HG03558 (cell line): ENCODE results near the gene POFUT2.

Experiments used
- ATAC-seq: cut with Tn5 transposase; IDR thresholded peaks from one replicate; pipeline ENCODE4 v1.9.1; 2021; ENCODE audit warnings: moderate number of reproducible peaks; ENCODE audit not compliant: unreplicated experiment; ENCODE audit errors: extremely low read depth

The POFUT2 gene

GRCh38 chr21:45299864-45300785 is 12.4 kb upstream of the POFUT2 start:
- no peak for ATAC-seq

- ATAC-seq: no peak
Observed at GRCh38 chr21:45299026-45299863, 11.6 kb upstream of the POFUT2 start.

- ATAC-seq: no peak
Observed at GRCh38 chr21:45297869-45298268, 10.2 kb upstream of the POFUT2 start.

- no peak for ATAC-seq
Observed at GRCh38 chr21:45297329-45297728, 9.6 kb upstream of the POFUT2 start.

- no peak for ATAC-seq
Observed at GRCh38 chr21:45296638-45297037, 8.9 kb upstream of the POFUT2 start.

GRCh38 chr21:45295576-45296365 is 8.1 kb upstream of the POFUT2 start:
- ATAC-seq: no peak

GRCh38 chr21:45294509-45295291 is 7.0 kb upstream of the POFUT2 start:
- no peak for ATAC-seq

GRCh38 chr21:45293726-45294401 is 6.2 kb upstream of the POFUT2 start:
- ATAC-seq: no peak

GRCh38 chr21:45293220-45293725 is 5.6 kb upstream of the POFUT2 start:
- ATAC-seq: no peak

- no peak for ATAC-seq
Observed at GRCh38 chr21:45292399-45293219, 4.9 kb upstream of the POFUT2 start.

GRCh38 chr21:45291613-45292398 is 4.1 kb upstream of the POFUT2 start:
- no peak for ATAC-seq

GRCh38 chr21:45290948-45291612 is 3.4 kb upstream of the POFUT2 start:
- ATAC-seq: no peak

GRCh38 chr21:45289655-45290515 is 2.2 kb upstream of the POFUT2 start:
- ATAC-seq: no peak

GRCh38 chr21:45289134-45289533 is 1.4 kb upstream of the POFUT2 start:
- no peak for ATAC-seq

- ATAC-seq: no peak
Observed at GRCh38 chr21:45288441-45288841, 746 bp upstream of the POFUT2 start.
